ENCODE measurements around the gene DUSP9. TPM values are rescaled to one million over a fixed set of nuclear protein-coding genes. Genes with fewer than 3 reads are reported as not detected.
"Not testable (repeated sequence)": the region's sequence is repeated elsewhere in the genome, so short reads cannot be mapped to it uniquely, and the experiment has no call there.

The DUSP9 gene
- total RNA-seq, 1 donor from 2014 or later, result 0.76 TPM

DNA sequence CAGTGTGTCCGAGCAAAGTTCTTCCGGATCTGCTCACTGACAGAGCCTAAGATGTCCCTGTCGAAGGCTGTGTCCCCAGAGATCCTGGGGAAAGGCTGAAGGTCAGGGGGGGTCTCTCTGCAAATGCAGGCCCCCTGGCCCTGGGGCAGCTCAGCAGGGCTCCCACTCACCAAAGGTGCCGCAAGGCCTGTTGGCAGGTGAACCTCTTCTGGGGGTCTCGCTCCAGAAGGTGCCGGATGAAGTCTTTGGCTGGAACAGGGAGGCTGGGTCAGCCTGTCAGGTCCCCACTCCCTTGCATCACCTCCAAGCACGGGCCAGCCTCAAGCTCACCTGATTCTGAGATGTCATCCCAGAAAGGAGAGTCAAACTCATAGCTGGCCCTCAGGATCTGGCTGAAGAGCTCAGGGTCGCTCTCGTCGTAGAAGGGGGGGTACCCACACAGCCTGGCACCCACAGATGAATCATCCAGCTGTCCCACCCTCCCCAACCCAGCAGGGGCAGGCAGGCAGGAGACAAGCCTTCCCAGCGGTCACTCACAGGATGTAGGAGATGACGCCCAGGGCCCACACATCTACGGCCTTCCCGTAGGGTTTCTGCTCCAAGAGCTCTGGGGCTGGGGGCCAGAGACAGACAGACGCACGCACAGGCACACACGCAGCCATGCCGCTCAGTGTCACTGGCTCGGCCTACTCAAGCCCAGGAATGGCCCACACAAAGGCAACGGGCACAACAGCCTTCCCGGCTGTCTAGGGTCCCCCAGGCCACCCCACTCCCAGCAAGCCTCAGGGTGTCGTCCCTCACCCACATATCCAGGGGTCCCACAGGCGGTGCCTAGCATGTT lies 24.0 kb downstream of the DUSP9 start:
- no peak for DNase-seq (ENCODE audit: extremely low read depth, low read depth, low spot score)

DNA sequence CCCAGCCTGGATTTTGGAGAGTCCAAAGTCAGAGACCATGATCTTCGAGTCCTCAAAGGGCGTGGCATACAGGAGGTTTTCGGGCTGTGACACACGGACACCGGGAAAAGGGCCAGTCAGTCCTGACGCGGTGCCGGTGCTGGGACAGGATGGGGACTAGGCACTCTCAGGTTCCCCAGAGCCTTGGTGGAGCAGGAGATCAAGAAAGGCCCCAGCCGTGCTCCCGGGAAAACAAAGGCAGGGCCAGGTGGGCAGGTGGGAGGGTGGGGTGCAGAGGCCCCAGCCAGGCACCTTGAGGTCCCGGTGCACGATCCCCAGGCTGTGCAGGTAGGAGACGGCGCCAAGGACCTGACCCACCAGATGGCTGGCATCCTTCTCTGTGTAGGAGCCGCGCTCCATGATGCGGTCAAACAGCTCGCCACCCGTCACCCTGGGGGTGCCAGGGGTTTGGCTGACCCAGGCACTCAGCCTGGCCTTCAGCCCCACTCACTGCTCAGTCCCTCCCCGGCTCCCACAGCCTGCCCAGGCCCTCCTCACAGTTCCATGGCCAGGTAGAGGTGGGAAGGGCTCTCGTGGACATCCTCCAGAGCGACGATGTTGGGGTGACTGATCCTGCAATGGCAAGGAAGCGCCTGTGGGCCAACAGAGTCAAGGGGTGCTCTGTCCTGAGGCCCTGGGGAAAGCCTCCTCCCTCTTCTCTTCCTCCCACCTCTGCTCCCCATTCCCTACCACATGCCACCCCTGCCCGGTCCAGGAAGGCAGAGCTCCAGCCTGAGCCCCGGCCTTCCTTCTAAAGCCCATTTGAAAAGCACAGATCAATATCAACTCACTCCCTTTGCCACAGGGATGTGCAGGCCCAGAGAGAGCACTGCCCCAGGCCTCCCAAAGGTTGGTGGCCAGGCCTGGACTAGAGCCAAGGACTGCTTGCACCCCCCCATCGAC lies 24.9 kb downstream of the DUSP9 start:
- DNase-seq (ENCODE audit: extremely low read depth, low read depth, low spot score), result no peak

DNA sequence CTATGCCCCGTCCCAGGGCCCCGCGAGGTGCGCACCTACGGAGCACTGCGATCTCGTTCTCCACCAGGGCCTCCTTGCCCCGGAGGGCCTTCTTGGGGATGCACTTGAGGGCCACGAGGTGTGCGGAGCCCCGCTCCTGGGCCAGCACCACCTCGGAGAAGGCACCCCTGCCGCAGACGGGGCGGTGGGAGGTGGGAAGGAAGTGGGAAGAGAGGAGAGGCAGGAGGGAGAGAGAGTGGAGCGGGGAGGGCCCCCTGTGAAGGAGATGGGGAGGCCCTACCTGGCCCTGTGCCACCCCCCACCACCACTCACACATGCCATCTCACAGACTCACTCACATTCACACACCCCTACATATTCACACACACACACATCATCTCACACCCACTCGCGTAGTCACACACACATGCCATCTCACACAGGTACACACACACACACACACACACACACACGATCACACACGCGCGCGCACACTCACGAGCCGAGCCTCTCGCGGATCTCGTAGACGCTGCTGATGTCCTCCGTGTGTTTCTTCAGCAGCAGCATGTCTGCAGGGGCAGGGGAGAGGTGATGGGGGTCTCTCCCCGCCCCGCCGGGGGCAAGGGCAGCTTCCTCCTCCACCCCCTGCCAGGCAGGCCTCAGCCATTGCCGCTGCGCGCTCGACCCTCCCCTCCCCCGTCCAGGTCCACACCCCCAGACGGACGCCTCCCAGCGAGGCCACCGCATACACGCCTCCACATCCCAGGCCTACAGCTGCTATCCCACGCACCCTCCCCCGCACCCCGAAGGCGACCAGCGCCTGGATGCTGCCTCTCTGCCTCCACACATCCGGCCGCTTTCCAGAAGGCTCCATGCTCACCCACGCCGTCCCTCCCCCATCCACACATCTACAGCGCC lies 25.8 kb downstream of the DUSP9 start:
- no peak for DNase-seq (ENCODE audit: extremely low read depth, low read depth, low spot score)

DNA sequence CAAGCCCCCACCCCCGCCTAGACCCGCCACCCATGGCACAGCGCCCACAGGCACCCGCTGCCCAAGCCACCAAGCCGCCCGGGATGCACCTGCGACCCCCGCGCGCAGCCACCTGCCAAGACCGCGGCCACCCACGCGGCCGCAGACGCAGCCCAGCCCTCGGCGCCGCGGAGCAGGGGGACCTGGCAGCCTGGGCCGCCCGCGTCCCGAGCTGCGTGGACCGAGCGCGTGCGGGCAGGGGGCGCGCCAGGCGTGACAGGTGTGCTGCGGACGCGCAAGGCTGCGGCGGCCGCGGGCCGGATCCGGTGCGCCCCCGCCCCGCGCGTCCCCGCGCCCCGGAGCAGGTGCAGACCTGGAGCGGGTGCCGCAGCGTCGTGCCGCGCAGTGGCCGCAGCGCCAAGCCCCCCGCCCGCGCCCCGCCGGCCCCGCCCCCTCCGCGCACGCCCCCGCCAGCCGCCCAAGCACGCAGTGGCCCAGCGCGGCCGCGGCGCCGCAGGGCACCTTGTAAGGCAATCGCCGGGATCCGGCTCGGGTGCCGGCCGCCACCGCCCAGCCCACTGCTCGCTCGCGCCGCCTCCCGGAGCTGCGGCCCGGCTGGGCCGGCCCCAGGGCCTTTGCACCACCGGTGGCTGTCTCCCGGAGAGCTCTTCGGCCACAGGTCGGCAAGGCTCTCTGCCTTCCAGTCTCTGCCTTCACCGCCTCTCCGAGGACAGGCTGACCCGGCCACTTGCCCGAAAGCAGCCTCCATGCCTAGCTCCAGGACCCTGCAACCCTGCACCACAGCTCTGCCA lies 26.6 kb downstream of the DUSP9 start, which contains the start of gene PNCK:
PNCK (minus strand) TSS at position 386 of the 791 bp plus-strand sequence. CDS start 737 bp downstream, outside the sequence.
- no peak for DNase-seq (ENCODE audit: extremely low read depth, low read depth, low spot score)

DNA sequence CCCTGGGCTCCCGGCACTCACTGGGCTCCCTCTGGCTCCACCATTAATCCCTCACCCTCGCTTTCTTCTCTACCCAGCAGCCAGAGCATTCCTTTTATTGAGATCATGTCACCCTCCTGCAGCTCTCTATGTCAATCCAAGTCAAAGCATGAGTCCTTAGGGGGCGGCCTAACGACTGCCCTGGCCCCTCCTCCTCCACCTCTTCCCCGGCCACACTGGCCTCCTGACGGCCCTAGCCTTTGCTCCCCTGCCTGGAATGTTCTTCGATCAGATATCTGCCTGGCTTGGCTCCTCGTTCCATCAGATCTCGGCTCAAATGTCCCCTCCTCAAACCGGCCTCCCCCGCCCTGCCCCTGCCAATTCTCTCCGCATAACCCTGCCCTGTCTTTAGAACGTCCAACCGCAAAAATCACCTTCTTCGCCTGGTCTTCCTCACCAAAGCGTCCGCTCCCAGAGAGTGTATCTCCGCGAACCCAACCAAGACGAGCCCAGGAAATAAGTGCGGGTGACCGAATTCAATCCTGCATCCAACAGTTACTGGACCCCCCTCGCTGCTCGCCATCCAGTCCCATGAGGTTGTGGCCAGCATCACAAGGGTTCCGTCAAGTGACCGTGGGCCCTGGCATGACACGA lies 27.3 kb downstream of the DUSP9 start:
- DNase-seq (ENCODE audit: extremely low read depth, low read depth, low spot score), result no peak

DNA sequence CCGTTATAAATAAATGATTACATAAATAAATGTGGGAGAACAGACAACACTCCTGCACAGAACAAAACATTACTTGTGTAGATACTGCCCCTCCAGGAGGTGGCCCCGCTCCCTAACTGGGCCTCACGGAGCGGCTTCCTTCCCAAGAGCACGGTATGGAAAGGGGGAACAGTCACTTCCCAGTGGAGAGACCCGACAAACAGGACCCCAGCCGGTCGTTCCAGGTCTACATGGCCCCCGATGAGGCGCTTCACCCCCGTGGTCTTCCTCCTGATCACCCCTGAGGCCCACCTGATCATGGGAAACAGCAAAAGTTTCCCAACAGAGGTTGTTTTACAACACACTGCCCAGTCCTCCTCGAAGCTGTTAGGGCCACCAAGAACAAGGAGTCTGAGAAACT lies 34.2 kb downstream of the DUSP9 start:
- DNase-seq (ENCODE audit: extremely low read depth, low read depth, low spot score), result no peak

DNA sequence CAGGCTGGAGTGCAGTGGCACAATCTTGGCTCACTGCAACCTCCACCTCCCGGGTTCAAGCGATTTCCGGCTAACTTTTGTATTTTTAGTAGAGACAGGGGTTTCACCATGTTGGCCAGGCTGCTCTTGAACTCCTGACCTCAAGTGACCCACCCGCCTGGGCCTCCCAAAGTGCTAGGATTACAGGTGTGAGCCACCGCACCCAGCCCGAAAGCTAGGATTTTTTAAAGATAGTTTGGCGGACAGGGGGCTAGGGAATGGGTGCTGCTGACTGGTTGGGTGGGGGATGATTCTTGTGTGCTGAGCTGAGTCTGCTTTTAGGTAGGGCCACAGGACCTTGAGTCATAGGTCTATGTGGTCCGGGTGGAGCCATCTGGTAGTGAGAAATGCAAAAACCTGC lies 36.5 kb downstream of the DUSP9 start:
- DNase-seq (ENCODE audit: extremely low read depth, low read depth, low spot score), result not testable (repeated sequence)

DNA sequence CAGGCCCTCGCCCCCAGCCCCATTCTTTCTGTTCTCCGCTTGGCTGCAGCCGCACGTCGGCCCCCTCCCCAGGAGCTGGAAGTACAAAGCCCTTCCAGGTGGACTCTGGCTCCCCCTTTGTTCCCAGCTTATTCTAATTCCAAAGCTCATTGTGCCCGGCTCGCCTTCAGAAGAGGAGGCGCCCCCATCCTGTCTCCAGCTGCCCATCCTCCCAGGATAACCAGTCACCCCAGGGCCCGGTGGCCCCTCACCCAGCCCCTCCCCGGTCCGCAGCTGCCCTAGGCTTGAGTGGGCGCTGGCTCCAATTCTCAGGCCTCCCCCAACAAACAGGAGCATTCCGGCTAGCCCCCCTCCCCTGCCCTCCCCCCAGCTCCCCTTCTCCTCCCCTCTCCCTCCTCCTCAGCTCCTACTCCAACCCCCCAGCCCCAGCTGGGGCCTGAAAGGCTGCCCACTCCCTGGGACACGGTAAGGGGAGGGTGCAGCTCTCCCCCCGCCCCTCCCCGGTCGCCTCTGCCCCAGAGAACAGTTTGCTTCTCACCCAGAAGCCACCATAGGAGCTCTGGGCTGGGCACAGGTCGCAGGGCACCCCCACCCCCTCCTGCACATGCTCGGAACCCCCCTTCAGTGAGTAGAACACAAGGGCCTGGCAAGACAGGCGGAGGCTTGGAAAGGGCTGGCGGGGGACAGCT lies 37.6 kb downstream of the DUSP9 start:
- no peak for DNase-seq (ENCODE audit: extremely low read depth, low read depth, low spot score)

DNA sequence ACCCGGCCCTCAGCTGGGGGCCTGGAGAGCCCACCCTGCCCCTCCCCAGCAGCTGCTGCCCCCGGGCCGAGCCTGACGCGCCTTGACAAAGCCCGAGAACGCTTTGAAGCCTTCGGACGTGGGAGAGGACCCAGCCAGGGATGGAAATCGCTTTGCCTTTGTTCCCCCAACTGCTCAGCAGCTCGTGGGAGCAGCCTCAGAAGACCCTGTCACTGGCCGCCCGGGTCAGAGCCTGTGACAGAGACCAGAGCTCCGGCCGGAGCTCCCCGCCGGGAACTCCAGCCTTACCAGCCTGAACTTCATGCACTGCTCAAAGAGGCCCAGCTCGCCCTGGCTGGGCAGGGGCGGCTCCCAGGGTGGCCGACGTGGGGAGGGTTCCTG lies 38.1 kb downstream of the DUSP9 start:
- no peak for DNase-seq (ENCODE audit: extremely low read depth, low read depth, low spot score)

DNA sequence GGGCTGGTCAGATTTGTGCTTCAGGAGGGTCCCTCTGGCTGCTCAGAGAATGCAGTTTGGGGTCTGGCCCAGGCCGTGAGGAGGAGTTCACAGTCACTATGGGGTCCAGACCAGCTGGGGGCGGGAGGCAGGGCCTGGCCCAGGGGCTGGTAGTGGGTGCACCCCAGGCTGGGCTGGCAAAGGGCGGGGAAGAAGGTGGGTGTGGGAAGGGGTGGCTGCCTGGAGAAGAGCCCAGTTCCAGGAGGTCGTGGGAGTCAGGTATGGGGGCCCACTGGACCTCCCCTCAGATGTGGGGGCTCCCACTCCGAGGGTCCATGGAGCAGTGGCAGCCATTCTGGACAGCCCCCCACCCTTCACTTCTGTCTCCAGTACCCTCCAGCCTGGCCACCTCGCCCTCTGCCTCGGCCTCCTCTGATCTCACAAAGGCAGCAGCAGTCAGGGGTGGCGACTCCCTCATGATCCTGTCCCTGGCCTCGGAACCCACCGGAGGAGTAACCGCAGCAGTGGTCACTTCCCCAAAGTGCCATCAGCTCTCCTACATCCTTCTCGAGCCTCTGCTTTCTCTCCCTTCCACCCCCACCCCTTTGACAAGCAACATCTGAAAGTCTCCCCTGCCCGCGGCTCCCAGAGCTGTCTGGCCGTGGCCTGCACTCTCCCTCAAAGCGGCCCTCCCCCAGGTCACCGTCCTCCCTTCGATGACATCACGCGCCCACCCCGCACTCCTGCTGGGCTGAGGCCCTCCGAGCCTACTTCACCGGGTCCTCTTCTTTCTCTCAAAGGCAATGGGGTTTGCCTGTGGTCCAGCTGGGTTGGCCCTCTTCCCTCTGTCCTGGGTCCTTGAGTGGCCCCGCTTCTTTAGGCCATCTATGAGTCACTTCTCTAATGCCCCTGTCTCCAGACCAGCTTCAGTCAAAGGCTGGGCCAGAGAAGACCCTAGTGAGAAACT lies 39.0 kb downstream of the DUSP9 start:
- DNase-seq (ENCODE audit: extremely low read depth, low read depth, low spot score), result no peak

DNA sequence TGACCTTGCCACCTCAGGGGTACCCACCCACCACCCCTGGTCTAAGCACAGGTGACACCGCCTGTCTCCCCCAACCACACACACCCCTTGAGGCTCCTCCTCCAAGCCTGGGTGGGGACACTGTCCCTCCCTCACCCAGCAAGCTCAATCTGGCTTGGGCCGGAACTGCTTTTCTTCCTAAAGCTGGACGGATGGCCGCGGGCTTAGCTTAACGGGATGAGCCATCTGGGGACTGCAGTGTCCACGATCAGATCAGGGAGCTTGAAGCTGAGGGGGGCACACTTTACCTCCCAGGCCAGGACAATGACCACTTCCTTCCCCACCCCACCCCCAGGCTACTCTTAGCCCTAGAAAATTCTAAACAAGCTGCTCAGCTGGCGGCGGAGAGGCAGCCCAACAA lies 39.7 kb downstream of the DUSP9 start:
- DNase-seq (ENCODE audit: extremely low read depth, low read depth, low spot score), result no peak

DNA sequence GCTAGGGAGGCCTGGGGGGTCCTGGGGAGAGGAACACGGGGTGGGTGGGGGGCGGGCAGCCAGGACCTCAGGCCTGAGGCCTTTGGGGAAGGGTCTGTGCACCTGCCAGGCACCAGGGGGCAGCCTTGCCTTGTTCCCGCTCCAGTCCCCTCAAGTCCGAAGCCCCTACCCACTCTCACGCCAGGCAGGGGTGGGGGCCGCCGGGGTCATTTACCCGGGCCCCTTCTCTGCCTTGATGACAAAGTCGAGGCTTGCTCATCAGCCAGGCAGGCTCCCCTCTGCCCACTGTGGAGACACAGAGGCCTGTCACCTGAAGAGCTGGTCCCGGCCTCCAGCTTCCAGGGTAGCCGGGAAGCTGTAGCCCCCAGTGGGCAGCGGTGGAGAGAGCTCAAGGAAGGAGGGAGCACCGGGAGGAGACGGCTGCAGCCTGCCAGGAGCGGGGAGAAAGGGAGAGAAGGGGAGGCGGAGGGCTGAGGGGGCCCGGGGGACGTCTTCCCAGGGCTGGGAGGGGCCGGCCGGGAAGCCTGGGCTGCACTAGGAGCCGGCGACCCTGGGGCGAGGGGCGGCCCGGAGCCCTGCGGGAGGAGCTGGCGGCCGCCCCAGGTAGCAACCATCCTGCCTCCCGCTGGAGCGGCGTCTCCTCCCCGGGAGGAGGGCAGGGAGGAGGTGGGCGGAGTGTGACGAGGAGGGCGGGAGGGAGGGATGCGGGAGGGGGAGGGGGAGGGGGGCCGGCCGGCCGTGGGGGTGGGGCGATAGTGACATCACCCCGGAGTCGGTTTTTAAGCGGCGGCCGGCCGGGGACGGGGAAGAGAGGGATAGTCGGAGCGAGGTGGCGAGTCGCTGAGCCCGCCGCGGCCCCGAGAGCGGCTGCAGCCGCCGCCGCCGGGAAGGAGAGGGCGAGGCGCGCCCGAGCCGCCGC lies 40.4 kb downstream of the DUSP9 start, which contains the start of gene SLC6A8:
SLC6A8 (plus strand) TSS at position 806 of the 919 bp plus-strand sequence. CDS start 649 bp downstream, outside the sequence.
- DNase-seq (ENCODE audit: extremely low read depth, low read depth, low spot score), result no peak

DNA sequence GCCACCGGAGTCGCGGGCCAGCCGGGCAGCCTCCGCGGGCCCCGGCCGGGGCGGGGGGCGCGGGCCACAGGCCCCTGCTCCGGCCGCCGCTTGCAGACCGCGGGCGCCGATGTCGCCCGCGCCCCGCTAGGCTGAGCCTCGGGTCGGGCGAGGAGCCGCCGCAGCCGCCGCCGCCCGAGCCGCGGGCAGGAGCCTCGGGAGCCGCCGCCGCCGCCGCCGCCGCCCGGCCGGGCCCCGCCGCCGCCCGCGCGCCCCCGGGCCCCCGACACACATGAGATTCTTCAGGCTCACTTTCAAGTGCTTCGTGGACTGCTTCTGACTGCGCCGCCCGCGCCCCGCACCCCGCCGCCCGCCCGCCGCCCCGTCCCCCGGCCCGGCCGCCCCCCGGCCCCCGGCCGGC lies 41.1 kb downstream of the DUSP9 start:
- no peak for DNase-seq (ENCODE audit: extremely low read depth, low read depth, low spot score)

DNA sequence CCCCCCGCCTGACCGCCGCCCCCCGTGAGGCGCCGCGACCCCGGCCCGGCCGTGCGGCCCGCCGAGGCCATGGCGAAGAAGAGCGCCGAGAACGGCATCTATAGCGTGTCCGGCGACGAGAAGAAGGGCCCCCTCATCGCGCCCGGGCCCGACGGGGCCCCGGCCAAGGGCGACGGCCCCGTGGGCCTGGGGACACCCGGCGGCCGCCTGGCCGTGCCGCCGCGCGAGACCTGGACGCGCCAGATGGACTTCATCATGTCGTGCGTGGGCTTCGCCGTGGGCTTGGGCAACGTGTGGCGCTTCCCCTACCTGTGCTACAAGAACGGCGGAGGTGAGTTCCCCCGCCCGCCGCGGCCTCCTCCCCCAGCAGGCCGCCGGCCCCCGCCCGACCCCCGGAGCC lies 41.5 kb downstream of the DUSP9 start:
- no peak for DNase-seq (ENCODE audit: extremely low read depth, low read depth, low spot score)

DNA sequence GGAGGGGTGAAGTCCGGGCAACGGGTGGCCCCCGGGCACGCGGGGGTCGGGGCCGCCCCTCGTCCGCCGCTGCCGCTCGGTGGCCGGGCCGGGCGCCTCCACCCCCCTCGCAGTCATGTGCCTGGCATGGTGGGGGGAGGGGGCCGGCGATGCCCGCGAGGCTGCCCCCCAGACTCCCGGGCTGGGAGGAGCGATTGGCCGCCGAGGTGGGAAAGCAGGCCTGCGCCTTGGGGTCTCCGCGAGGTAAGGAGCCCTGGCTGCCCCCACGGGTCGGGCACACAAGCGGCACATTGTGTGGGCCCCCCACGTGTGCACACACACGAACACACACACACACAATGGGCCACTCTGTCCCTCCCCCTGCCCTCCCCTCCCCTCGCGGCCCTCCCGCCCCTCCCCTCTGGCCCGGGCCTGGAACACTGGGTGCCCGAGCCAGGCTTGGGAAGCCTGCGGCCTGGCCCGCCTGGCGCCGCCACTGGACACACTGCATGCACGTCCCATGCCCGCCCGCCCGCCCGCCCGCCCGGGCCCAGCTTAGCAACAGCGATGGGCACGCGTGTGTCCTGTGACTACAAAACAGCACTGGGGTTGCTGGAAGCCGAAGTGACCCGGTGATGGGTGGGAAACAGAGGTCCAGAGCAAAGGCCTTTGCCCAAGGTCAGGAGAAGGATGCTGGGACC lies 42.0 kb downstream of the DUSP9 start:
- DNase-seq (ENCODE audit: extremely low read depth, low read depth, low spot score), result no peak

Measured in glomerular endothelial cell (primary cell).